GM23338 (cell line): ENCODE results near the gene TMA7B. TPM values are rescaled to one million over a fixed set of nuclear protein-coding genes. Genes with fewer than 3 reads are reported as not detected.

Source experiments
- ATAC-seq: fragments of 200-7000 bp; cut with Tn5 transposase; 3 replicates; pipeline ENCODE4 v1.9.1; 2020
- DNase-seq: peaks from one replicate; pipeline ENCODE4 v3.0.0-alpha.2; 2015; ENCODE audit warnings: low spot score
- H2AFZ ChIP-seq: fragments of 200-600 bp; sonication (generic); 2 replicates; pipeline ENCODE4 v1.8.0; 2016; ENCODE audit warnings: antibody characterized with exemption, mild to moderate bottlenecking, moderate library complexity
- H3F3A ChIP-seq: fragments of 200-600 bp; sonication (generic); replicated peaks from 2 replicates; pipeline ENCODE4 v1.8.0; 2017; ENCODE audit warnings: antibody characterized with exemption, mixed run types, low read depth
- H3K27ac ChIP-seq: fragments of 200-600 bp; sonication (generic); 2 replicates; pipeline ENCODE4 v1.6.1; 2016; ENCODE audit warnings: low read depth
- H3K27me3 ChIP-seq: fragments of 200-600 bp; sonication (generic); 2 replicates; pipeline ENCODE4 v1.8.0; 2016; ENCODE audit warnings: mild to moderate bottlenecking, mixed run types, moderate library complexity; ENCODE audit not compliant: insufficient read depth
- H3K36me3 ChIP-seq: fragments of 200-600 bp; sonication (generic); 2 replicates; pipeline ENCODE4 v1.8.0; 2016; ENCODE audit warnings: mild to moderate bottlenecking; ENCODE audit not compliant: insufficient read depth
- H3K4me1 ChIP-seq: fragments of 200-600 bp; sonication (generic); 2 replicates; pipeline ENCODE4 v1.8.0; 2016; ENCODE audit warnings: mild to moderate bottlenecking, moderate library complexity; ENCODE audit not compliant: insufficient read depth
- H3K4me2 ChIP-seq: fragments of 200-600 bp; sonication (generic); 2 replicates; pipeline ENCODE4 v1.7.1; 2017; ENCODE audit warnings: mixed run types
- H3K4me3 ChIP-seq: fragments of 200-600 bp; sonication (generic); 2 replicates; pipeline ENCODE4 v1.6.1; 2016; ENCODE audit warnings: mixed run types
- H3K79me2 ChIP-seq: fragments of 200-600 bp; sonication (generic); replicated peaks from 2 replicates; pipeline ENCODE4 v1.8.0; 2017; ENCODE audit warnings: mild to moderate bottlenecking; ENCODE audit not compliant: insufficient read depth
- H3K9me2 ChIP-seq: fragments of 200-600 bp; sonication (generic); 2 replicates; pipeline ENCODE4 v1.8.0; 2017; ENCODE audit not compliant: insufficient read depth
- H4K20me1 ChIP-seq: fragments of 200-600 bp; sonication (generic); replicated peaks from 2 replicates; pipeline ENCODE4 v1.8.0; 2017; ENCODE audit warnings: mild to moderate bottlenecking; ENCODE audit not compliant: insufficient read depth
- H3K27ac Mint-ChIP-seq: 2 replicates; pipeline ENCODE4 v1.8.0; 2020; ENCODE audit warnings: inconsistent platforms, mild to moderate bottlenecking, moderate library complexity, mixed read lengths
- H3K27me3 Mint-ChIP-seq: 3 replicates; pipeline ENCODE4 v1.8.0; 2022; ENCODE audit warnings: low read depth, mild to moderate bottlenecking, moderate library complexity, mixed read lengths, inconsistent platforms; ENCODE audit not compliant: insufficient read depth, poor library complexity
- H3K36me3 Mint-ChIP-seq: 3 replicates; pipeline ENCODE4 v1.8.0; 2021; ENCODE audit warnings: low read depth, mild to moderate bottlenecking, inconsistent platforms, moderate library complexity, mixed read lengths
- H3K4me1 Mint-ChIP-seq: 3 replicates; pipeline ENCODE4 v1.8.0; 2020; ENCODE audit warnings: mild to moderate bottlenecking, inconsistent platforms, mixed read lengths
- H3K4me3 Mint-ChIP-seq: 3 replicates; pipeline ENCODE4 v1.8.0; 2021; ENCODE audit warnings: moderate library complexity, mild to moderate bottlenecking, inconsistent platforms, mixed read lengths
- H3K9me3 Mint-ChIP-seq: 3 replicates; pipeline ENCODE4 v1.8.0; 2020; ENCODE audit warnings: moderate library complexity, mild to moderate bottlenecking, inconsistent platforms, mixed read lengths
- CTCF ChIP-seq, 2 experiments: fragments of 200-600 bp in 1 of 2; sonication (generic) in 1 of 2; conservative IDR thresholded peaks; 2 replicates each; pipeline versions ENCODE4 v1.5.1 to v1.6.1; 2016 to 2017; ENCODE audit warnings: antibody characterized with exemption in 2 of 2, low read depth in 2 of 2, mild to moderate bottlenecking in 2 of 2, moderate library complexity in 1 of 2
- EZH2 ChIP-seq: fragments of 200-600 bp; sonication (generic); IDR thresholded peaks from one replicate; pipeline ENCODE4 v1.8.0; 2017; ENCODE audit warnings: antibody characterized with exemption, mild to moderate bottlenecking, low read depth; ENCODE audit not compliant: unreplicated experiment
- EZH2phosphoT487 ChIP-seq: fragments of 200-600 bp; sonication (generic); IDR thresholded peaks from one replicate; pipeline ENCODE4 v1.8.1; 2018; ENCODE audit warnings: antibody characterized with exemption; ENCODE audit not compliant: unreplicated experiment
- JUNB ChIP-seq: IDR thresholded peaks from one replicate; pipeline ENCODE4 v1.6.1; 2016; ENCODE audit warnings: antibody characterized with exemption; ENCODE audit not compliant: unreplicated experiment
- NANOG ChIP-seq: IDR thresholded peaks from 2 replicates; pipeline ENCODE4 v1.6.1; 2016; ENCODE audit warnings: antibody characterized with exemption, borderline replicate concordance
- POLR2AphosphoS5 ChIP-seq: IDR thresholded peaks from 2 replicates; pipeline ENCODE4 v1.6.1; 2016; ENCODE audit warnings: antibody characterized with exemption, low read depth
- REST ChIP-seq: IDR thresholded peaks from one replicate; pipeline ENCODE4 v1.6.1; 2018; ENCODE audit warnings: antibody characterized with exemption; ENCODE audit not compliant: unreplicated experiment
- ZNF114 ChIP-seq: fragments of 250-450 bp; sonication (Bioruptor Pico); IDR thresholded peaks from 2 replicates; pipeline ENCODE4 v1.5.0; 2020; ENCODE audit warnings: mild to moderate bottlenecking, moderate library complexity
- ZNF462 ChIP-seq: fragments of 250-450 bp; sonication (Bioruptor Pico); IDR thresholded peaks from 2 replicates; pipeline ENCODE4 v1.5.0; 2020; ENCODE audit warnings: mild to moderate bottlenecking, moderate library complexity
- polyA plus RNA-seq: library from polyadenylated mRNA; unstranded; fragments of >200 nt; fragmentation: Nextera tagmentation; extraction: Ambion mirVana; gene quantifications from 2 replicates; pipeline ENCODE4 v1.2.1, GENCODE V29; 2016
- total RNA-seq: library from RNA; depleted of rRNA; stranded (reverse); fragments of >200 nt; shearing (Covaris generic); gene quantifications from 2 replicates; pipeline ENCODE4 v1.2.3, GENCODE V29; 2014

TMA7B gene
- total and polyA plus RNA-seq, 2 experiments from 2014 or later = not detected

- Mint-ChIP-seq H3K27ac (no peak overlapping the region), H3K36me3 (no peaks in the 10 kb centered on the region), H3K4me1 (peaks cover 19% of the 10 kb centered on the region), H3K27me3 (peaks cover 4% of the 10 kb centered on the region), H3K9me3 (no peaks in the 10 kb centered on the region), H3K4me3 (no peak overlapping the region)
- H3K9me2 ChIP-seq = no peaks in the 10 kb centered on the region
- peaks cover 15% of the 10 kb centered on the region for H3K4me1 ChIP-seq
- no peak for DNase-seq
- no peak overlapping the region for H3K4me3 ChIP-seq
- TF ChIP-seq ZNF114 (no peak), JUNB (no peak), POLR2AphosphoS5 (no peak), EZH2phosphoT487 (no peak), REST (no peak), ZNF462 (no peak), CTCF (conservative IDR thresholded peaks at IDR 0.05; ENCODE audit: low read depth in 2 of 2) (no peak), NANOG (no peak), EZH2 (no peak)
- no peaks in the 10 kb centered on the region for H3F3A ChIP-seq
- no peak overlapping the region for H3K27ac ChIP-seq
- H4K20me1 ChIP-seq = no peaks in the 10 kb centered on the region
- ATAC-seq = no peak
- H3K27me3 ChIP-seq = no peaks in the 10 kb centered on the region
- no peak overlapping the region for H3K4me2 ChIP-seq
- H3K79me2 ChIP-seq = no peaks in the 10 kb centered on the region
- no peaks in the 10 kb centered on the region for H3K36me3 ChIP-seq
- no peak overlapping the region for H2AFZ ChIP-seq
Observed at GRCh38 chr22:39914584-39914983, 45.6 kb upstream of the TMA7B start.
